WTC11 (cell line): Measurements from ENCODE around the gene EIF4G1. TPM values are rescaled to one million over a fixed set of nuclear protein-coding genes. Genes with fewer than 3 reads are reported as not detected.
A peak's percentile ranks its signal among the peaks of the same experiment; 100 is the strongest.

Experiments
- ATAC-seq: fragments of 200-7000 bp; cut with Tn5 transposase; 2 replicates; pipeline ENCODE4 v1.10.0; 2021; ENCODE audit warnings: mild to moderate bottlenecking, moderate library complexity
- CTCF ChIA-PET: fragments of 300-600 bp; sonication (Branson Sonifier 250); formaldehyde crosslinking; loops from one replicate; lab custom pipeline; 2021; ENCODE audit warnings: antibody characterized with exemption; lab: Charles Lee
- POLR2A ChIA-PET: fragments of 350-600 bp; sonication (Branson Sonifier 250); formaldehyde crosslinking; loops from one replicate; lab custom pipeline; 2021; ENCODE audit warnings: antibody characterized with exemption; lab: Charles Lee
- DNase-seq: peaks from one replicate; pipeline ENCODE4 v3.0.0; 2021; ENCODE audit warnings: low spot score
- H3K27ac Mint-ChIP-seq: 2 replicates; pipeline ENCODE4 v1.8.0; 2021; ENCODE audit warnings: mixed read lengths
- H3K27me3 Mint-ChIP-seq: 2 replicates; pipeline ENCODE4 v1.8.0; 2021; ENCODE audit warnings: low read depth, mild to moderate bottlenecking, moderate library complexity, mixed read lengths
- H3K36me3 Mint-ChIP-seq: 2 replicates; pipeline ENCODE4 v1.8.0; 2021; ENCODE audit warnings: mixed read lengths
- H3K4me1 Mint-ChIP-seq: 2 replicates; pipeline ENCODE4 v1.8.0; 2022; ENCODE audit warnings: mixed read lengths
- H3K4me3 Mint-ChIP-seq: 2 replicates; pipeline ENCODE4 v1.8.0; 2021; ENCODE audit warnings: mild to moderate bottlenecking, moderate library complexity, mixed read lengths
- H3K9me3 Mint-ChIP-seq: 2 replicates; pipeline ENCODE4 v1.8.0; 2021; ENCODE audit warnings: mixed read lengths
- ATF1 ChIP-seq: sonication (generic); formaldehyde crosslinking; IDR thresholded peaks from 2 replicates; pipeline ENCODE4 v1.8.1; 2023; ENCODE audit warnings: mild to moderate bottlenecking, moderate library complexity, missing genetic modification reagents
- ATF3 ChIP-seq: sonication (generic); formaldehyde crosslinking; conservative IDR thresholded peaks from 2 replicates; pipeline ENCODE4 v1.8.1; 2022; ENCODE audit warnings: mild to moderate bottlenecking, missing genetic modification reagents
- CBFB ChIP-seq: sonication (generic); formaldehyde crosslinking; IDR thresholded peaks from 2 replicates; pipeline ENCODE4 v1.8.1; 2022; ENCODE audit warnings: mild to moderate bottlenecking, low read depth, missing genetic modification reagents
- ERG ChIP-seq: fragments of 250-450 bp; sonication (Bioruptor Pico); IDR thresholded peaks from 2 replicates; pipeline ENCODE4 v1.8.0; 2021; ENCODE audit warnings: mild to moderate bottlenecking
- HMGA2 ChIP-seq: fragments of 250-450 bp; sonication (Bioruptor Pico); IDR thresholded peaks from 2 replicates; pipeline ENCODE4 v1.4.0; 2021; ENCODE audit warnings: mild to moderate bottlenecking, moderate library complexity
- KAT7 ChIP-seq: sonication (generic); formaldehyde crosslinking; IDR thresholded peaks from 2 replicates; pipeline ENCODE4 v1.8.1; 2023; ENCODE audit warnings: missing genetic modification reagents, mild to moderate bottlenecking, borderline replicate concordance
- MYBL2 ChIP-seq: sonication (generic); formaldehyde crosslinking; IDR thresholded peaks from 2 replicates; pipeline ENCODE4 v1.8.1; 2023; ENCODE audit warnings: mild to moderate bottlenecking, moderate library complexity, missing genetic modification reagents
- NFATC4 ChIP-seq: fragments of 250-450 bp; sonication (Bioruptor Pico); IDR thresholded peaks from 2 replicates; pipeline ENCODE4 v1.9.0; 2021; ENCODE audit warnings: mild to moderate bottlenecking
- OVOL2 ChIP-seq: fragments of 250-450 bp; sonication (Bioruptor Pico); IDR thresholded peaks from 2 replicates; pipeline ENCODE4 v1.9.0; 2021; ENCODE audit warnings: mild to moderate bottlenecking, borderline replicate concordance
- PRRX2 ChIP-seq: fragments of 250-450 bp; sonication (Bioruptor Pico); IDR thresholded peaks from 2 replicates; pipeline ENCODE4 v1.8.0; 2021; ENCODE audit warnings: mild to moderate bottlenecking
- SP1 ChIP-seq: sonication (generic); formaldehyde crosslinking; conservative IDR thresholded peaks from 2 replicates; pipeline ENCODE4 v1.8.1; 2022; ENCODE audit warnings: missing genetic modification reagents
- USF2 ChIP-seq: sonication (generic); formaldehyde crosslinking; IDR thresholded peaks from 2 replicates; pipeline ENCODE4 v1.8.1; 2023; ENCODE audit warnings: mild to moderate bottlenecking, missing genetic modification reagents, moderate library complexity
- ZNF121 ChIP-seq: sonication (generic); formaldehyde crosslinking; IDR thresholded peaks from 2 replicates; pipeline ENCODE4 v1.8.0; 2023; ENCODE audit warnings: missing genetic modification reagents
- ZNF232 ChIP-seq: sonication (generic); formaldehyde crosslinking; IDR thresholded peaks from 2 replicates; pipeline ENCODE4 v1.8.0; 2022; ENCODE audit warnings: mild to moderate bottlenecking, missing genetic modification reagents
- ZNF263 ChIP-seq: sonication (generic); formaldehyde crosslinking; IDR thresholded peaks from 2 replicates; pipeline ENCODE4 v1.8.1; 2022; ENCODE audit warnings: low read depth, mild to moderate bottlenecking, moderate library complexity, missing genetic modification reagents
- ZSCAN18 ChIP-seq: fragments of 250-450 bp; sonication (Bioruptor Pico); IDR thresholded peaks from 2 replicates; pipeline ENCODE4 v2.1.2; 2022; ENCODE audit warnings: mild to moderate bottlenecking, moderate library complexity
- total RNA-seq: library from RNA; stranded (reverse); gene quantifications from 3 replicates; pipeline ENCODE4 v1.2.3, GENCODE V29; 2021
- TF ChIP-seq, protein P1 (sequence below): fragments of 250-450 bp; sonication (Bioruptor Pico); IDR thresholded peaks from 2 replicates; pipeline ENCODE4 v1.9.0; 2021; ENCODE audit warnings: mild to moderate bottlenecking, borderline replicate concordance
- TF ChIP-seq, protein P2 (sequence below): sonication (generic); formaldehyde crosslinking; IDR thresholded peaks from 2 replicates; pipeline ENCODE4 v1.8.0; 2023; ENCODE audit warnings: mild to moderate bottlenecking, missing genetic modification reagents
- TF ChIP-seq, protein P3 (sequence below): sonication (generic); formaldehyde crosslinking; IDR thresholded peaks from 2 replicates; pipeline ENCODE4 v1.8.0; 2022; ENCODE audit warnings: mild to moderate bottlenecking, missing genetic modification reagents
- TF ChIP-seq, protein P4 (sequence below): sonication (generic); formaldehyde crosslinking; IDR thresholded peaks from 2 replicates; pipeline ENCODE4 v1.8.0; 2022; ENCODE audit warnings: mild to moderate bottlenecking, missing genetic modification reagents

Gene EIF4G1
- total RNA-seq, 1 experiment from 2014 or later, result 557 TPM

GRCh38 chr3:184335661-184336546 lies 21.5 kb downstream of the EIF4G1 start (continued):
- TF ChIP-seq ZSCAN18 (CRISPR knock-in tag) (no peak), ZNF232 (CRISPR knock-in tag) (peak; percentile 40; the same call in 1 of the 2 replicates), HMGA2 (CRISPR knock-in tag) (no peak), PRRX2 (peak; percentile 84), ZNF121 (CRISPR knock-in tag) (no peak), KAT7 (CRISPR knock-in tag) (no peak), ERG (CRISPR knock-in tag) (peak; percentile 61; the same call in 1 of the 2 replicates), ATF1 (peak; percentile 90), NFATC4 (peak; percentile 82; the same call in 1 of the 2 replicates)
- TF ChIP-seq, protein P1, sequence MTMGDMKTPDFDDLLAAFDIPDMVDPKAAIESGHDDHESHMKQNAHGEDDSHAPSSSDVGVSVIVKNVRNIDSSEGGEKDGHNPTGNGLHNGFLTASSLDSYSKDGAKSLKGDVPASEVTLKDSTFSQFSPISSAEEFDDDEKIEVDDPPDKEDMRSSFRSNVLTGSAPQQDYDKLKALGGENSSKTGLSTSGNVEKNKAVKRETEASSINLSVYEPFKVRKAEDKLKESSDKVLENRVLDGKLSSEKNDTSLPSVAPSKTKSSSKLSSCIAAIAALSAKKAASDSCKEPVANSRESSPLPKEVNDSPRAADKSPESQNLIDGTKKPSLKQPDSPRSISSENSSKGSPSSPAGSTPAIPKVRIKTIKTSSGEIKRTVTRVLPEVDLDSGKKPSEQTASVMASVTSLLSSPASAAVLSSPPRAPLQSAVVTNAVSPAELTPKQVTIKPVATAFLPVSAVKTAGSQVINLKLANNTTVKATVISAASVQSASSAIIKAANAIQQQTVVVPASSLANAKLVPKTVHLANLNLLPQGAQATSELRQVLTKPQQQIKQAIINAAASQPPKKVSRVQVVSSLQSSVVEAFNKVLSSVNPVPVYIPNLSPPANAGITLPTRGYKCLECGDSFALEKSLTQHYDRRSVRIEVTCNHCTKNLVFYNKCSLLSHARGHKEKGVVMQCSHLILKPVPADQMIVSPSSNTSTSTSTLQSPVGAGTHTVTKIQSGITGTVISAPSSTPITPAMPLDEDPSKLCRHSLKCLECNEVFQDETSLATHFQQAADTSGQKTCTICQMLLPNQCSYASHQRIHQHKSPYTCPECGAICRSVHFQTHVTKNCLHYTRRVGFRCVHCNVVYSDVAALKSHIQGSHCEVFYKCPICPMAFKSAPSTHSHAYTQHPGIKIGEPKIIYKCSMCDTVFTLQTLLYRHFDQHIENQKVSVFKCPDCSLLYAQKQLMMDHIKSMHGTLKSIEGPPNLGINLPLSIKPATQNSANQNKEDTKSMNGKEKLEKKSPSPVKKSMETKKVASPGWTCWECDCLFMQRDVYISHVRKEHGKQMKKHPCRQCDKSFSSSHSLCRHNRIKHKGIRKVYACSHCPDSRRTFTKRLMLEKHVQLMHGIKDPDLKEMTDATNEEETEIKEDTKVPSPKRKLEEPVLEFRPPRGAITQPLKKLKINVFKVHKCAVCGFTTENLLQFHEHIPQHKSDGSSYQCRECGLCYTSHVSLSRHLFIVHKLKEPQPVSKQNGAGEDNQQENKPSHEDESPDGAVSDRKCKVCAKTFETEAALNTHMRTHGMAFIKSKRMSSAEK (CRISPR knock-in tag), result peak; percentile 7; the same call in 1 of the 2 replicates
- TF ChIP-seq, protein P2, sequence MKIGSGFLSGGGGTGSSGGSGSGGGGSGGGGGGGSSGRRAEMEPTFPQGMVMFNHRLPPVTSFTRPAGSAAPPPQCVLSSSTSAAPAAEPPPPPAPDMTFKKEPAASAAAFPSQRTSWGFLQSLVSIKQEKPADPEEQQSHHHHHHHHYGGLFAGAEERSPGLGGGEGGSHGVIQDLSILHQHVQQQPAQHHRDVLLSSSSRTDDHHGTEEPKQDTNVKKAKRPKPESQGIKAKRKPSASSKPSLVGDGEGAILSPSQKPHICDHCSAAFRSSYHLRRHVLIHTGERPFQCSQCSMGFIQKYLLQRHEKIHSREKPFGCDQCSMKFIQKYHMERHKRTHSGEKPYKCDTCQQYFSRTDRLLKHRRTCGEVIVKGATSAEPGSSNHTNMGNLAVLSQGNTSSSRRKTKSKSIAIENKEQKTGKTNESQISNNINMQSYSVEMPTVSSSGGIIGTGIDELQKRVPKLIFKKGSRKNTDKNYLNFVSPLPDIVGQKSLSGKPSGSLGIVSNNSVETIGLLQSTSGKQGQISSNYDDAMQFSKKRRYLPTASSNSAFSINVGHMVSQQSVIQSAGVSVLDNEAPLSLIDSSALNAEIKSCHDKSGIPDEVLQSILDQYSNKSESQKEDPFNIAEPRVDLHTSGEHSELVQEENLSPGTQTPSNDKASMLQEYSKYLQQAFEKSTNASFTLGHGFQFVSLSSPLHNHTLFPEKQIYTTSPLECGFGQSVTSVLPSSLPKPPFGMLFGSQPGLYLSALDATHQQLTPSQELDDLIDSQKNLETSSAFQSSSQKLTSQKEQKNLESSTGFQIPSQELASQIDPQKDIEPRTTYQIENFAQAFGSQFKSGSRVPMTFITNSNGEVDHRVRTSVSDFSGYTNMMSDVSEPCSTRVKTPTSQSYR (CRISPR knock-in tag), result 0 out of 2 replicates have a peak, but pooled peaks have one; percentile 28

- no peak for DNase-seq
- ATAC-seq, result peak; percentile 6
- CTCF ChIA-PET, result interaction anchor here (1.1 to 2.4 kb wide), 4 partner anchors 9 to 35 kb away, joined by 3 to 25 read pairs (median 10); no protein-coding TSS in a partner anchor
- TF ChIP-seq OVOL2 (no peak), KAT7 (CRISPR knock-in tag) (no peak), ATF3 (CRISPR knock-in tag) (no peak), ZNF263 (CRISPR knock-in tag) (no peak), NFATC4 (no peak), MYBL2 (no peak), SP1 (CRISPR knock-in tag) (no peak), CBFB (CRISPR knock-in tag) (no peak), USF2 (CRISPR knock-in tag) (0 out of 2 replicates have a peak, but pooled peaks have one; percentile 19)
- TF ChIP-seq, protein P3, sequence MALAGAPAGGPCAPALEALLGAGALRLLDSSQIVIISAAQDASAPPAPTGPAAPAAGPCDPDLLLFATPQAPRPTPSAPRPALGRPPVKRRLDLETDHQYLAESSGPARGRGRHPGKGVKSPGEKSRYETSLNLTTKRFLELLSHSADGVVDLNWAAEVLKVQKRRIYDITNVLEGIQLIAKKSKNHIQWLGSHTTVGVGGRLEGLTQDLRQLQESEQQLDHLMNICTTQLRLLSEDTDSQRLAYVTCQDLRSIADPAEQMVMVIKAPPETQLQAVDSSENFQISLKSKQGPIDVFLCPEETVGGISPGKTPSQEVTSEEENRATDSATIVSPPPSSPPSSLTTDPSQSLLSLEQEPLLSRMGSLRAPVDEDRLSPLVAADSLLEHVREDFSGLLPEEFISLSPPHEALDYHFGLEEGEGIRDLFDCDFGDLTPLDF (CRISPR knock-in tag), result no peak
- TF ChIP-seq, protein P4, sequence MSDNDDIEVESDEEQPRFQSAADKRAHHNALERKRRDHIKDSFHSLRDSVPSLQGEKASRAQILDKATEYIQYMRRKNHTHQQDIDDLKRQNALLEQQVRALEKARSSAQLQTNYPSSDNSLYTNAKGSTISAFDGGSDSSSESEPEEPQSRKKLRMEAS (CRISPR knock-in tag), result 0 out of 2 replicates have a peak, but pooled peaks have one; percentile 15
These were observed 22.4 kb downstream of the EIF4G1 start for GRCh38 chr3:184336547-184337398.

More at GRCh38 chr3:184336547-184337398, 22.4 kb downstream of the EIF4G1 start:
- Mint-ChIP-seq H3K4me1 (peaks cover 40% of the 10 kb centered on the region), H3K27me3 (no peaks in the 10 kb centered on the region), H3K36me3 (peaks cover 34% of the 10 kb centered on the region), H3K27ac (peak overlapping the region; percentile 93), H3K4me3 (peak overlapping the region; percentile 92), H3K9me3 (no peaks in the 10 kb centered on the region)
- POLR2A ChIA-PET, result interaction anchor here (1.0 to 1.3 kb wide), 5 partner anchors 9 to 189 kb away, joined by 3 to 6 read pairs (median 3); partner anchors contain the start of genes CLCN2 and POLR2H
